HL-60/S4 treated with phorbol 12-myristate 13-acetate at 8.2 ng/mL for 4 days and 3 days (cell line): ENCODE results near the gene NUMBL.

ENCODE experiments used
- in situ Hi-C: fragments of 300-500 bp; cut with MboI; formaldehyde crosslinking; loops from 2 replicates; pipeline ENCODE4 v1.15.0; 2022; ENCODE audit warnings: low sequenced_read_pairs

Gene NUMBL

GRCh38 chr19:40691421-40692211, 1.2 kb upstream of the NUMBL start:
- in situ Hi-C loops: no loop called here

GRCh38 chr19:40690693-40691420, 406 bp upstream of the NUMBL start:
- in situ Hi-C loops: no loop called here

GRCh38 chr19:40689339-40690049, 957 bp downstream of the NUMBL start:
- in situ Hi-C loops: no loop called here

- in situ Hi-C loops: no loop called here
Observed at GRCh38 chr19:40688987-40689338, 1.5 kb downstream of the NUMBL start.

GRCh38 chr19:40688309-40688708, 2.1 kb downstream of the NUMBL start:
- in situ Hi-C loops: no loop called here

- in situ Hi-C loops: no loop called here
Observed at GRCh38 chr19:40687525-40688016, 2.9 kb downstream of the NUMBL start.

- in situ Hi-C loops: no loop called here
Observed at GRCh38 chr19:40686882-40687524, 3.4 kb downstream of the NUMBL start.

- in situ Hi-C loops: no loop called here
Observed at GRCh38 chr19:40685563-40685962, 4.9 kb downstream of the NUMBL start.

GRCh38 chr19:40685016-40685526, 5.4 kb downstream of the NUMBL start:
- in situ Hi-C loops: no loop called here

GRCh38 chr19:40684280-40684679, 6.2 kb downstream of the NUMBL start:
- in situ Hi-C loops: no loop called here

- in situ Hi-C loops: no loop called here
Observed at GRCh38 chr19:40683437-40683836, 7.0 kb downstream of the NUMBL start.

- in situ Hi-C loops: no loop called here
Observed at GRCh38 chr19:40682431-40682964, 8.0 kb downstream of the NUMBL start.

- in situ Hi-C loops: no loop called here
Observed at GRCh38 chr19:40681039-40681438, 9.4 kb downstream of the NUMBL start.

GRCh38 chr19:40677156-40677555, 13.3 kb downstream of the NUMBL start:
- in situ Hi-C loops: no loop called here

GRCh38 chr19:40674291-40674690, 16.2 kb downstream of the NUMBL start:
- in situ Hi-C loops: loop anchor here (25.0 kb wide), 2 partner anchors 463 to 588 kb away; partner anchors contain the start of gene HNRNPUL1

GRCh38 chr19:40673397-40673796, 17.1 kb downstream of the NUMBL start:
- in situ Hi-C loops: loop anchor here (25.0 kb wide), 2 partner anchors 464 to 589 kb away; partner anchors contain the start of gene HNRNPUL1

- in situ Hi-C loops: loop anchor here (25.0 kb wide), 2 partner anchors 465 to 590 kb away; partner anchors contain the start of gene HNRNPUL1
Observed at GRCh38 chr19:40672573-40673299, 17.7 kb downstream of the NUMBL start.

- in situ Hi-C loops: loop anchor here (25.0 kb wide), 2 partner anchors 465 to 590 kb away; partner anchors contain the start of gene HNRNPUL1
Observed at GRCh38 chr19:40672038-40672437, 18.4 kb downstream of the NUMBL start.

- in situ Hi-C loops: loop anchor here (25.0 kb wide), 2 partner anchors 466 to 591 kb away; partner anchors contain the start of gene HNRNPUL1
Observed at GRCh38 chr19:40671404-40671803, 19.0 kb downstream of the NUMBL start.
